NCI-H748 (cell line): ENCODE measurements around the gene EPHB2.
"Not testable (repeated sequence)": the region's sequence is repeated elsewhere in the genome, so short reads cannot be mapped to it uniquely, and the experiment has no call there.

Experiments
- DNase-seq: peaks from one replicate; lab custom pipeline; 2025; ENCODE audit not compliant: unreplicated experiment; lab: John Stamatoyannopoulos, UW

The EPHB2 gene

DNA sequence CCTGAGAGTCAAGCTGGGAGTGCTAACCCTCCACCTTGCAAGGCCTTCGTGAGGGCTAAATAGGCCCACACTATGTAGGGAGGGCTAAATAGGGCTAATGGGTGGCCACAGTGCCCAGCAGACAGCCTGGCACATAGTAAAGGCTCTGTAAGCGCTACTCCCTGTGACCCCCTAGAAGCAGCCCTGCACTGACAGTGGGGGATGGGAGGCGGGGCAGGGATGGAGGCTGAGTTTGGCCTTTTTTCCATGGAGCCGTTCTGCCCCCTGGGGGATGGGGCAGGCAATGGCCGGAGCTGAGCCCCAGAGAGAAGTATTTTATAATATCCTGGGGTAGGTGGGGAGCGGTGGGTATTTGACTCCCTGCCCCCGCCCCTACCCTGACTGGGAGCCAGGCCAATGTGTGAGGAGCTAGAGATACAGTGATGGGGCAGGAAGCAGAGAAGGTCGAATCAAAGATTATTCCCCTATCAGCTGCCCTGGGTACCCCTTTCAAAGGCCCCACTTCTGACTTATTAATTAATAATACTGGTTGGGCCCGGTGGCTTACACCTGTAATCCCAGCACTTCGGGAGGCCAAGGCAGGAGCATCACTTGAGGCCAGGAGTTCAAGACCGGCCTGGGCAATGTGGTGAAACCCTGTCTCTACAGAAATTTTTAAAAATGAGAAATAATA, 219.7 kb downstream of the EPHB2 start:
- DNase-seq: peak; percentile 15

DNA sequence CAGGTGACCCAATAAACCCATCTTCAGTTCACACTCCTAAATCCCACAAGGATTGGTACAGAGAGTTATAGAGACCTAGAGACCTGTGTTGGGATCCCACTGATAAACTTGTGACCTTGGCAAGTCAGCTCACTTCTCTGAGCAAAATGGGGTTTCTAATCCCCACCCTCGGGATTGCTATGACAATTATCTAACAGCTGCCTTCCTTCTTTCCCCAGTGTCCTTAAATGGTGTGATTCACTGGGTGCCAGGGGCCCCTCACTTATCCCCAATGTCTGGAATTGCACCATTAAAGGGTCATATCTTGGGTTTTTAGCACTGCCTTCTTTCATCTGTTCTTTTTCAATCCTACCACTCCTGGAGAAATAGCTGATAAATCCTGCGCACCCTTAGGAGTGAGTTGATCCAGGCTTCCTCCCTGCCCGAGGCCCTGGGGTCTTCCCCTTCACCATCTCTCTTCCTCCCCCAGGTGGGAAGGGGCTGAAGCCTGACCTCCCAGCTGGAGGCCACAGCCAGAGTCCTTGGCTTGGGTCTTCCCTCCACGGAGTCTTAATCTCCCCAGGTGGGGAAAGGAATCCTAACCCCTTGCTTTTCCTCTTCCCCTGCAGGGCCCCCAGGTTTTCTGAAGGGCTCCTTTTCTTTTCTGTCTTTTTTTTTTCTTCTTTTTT, 222.3 kb downstream of the EPHB2 start:
- no peak for DNase-seq

DNA sequence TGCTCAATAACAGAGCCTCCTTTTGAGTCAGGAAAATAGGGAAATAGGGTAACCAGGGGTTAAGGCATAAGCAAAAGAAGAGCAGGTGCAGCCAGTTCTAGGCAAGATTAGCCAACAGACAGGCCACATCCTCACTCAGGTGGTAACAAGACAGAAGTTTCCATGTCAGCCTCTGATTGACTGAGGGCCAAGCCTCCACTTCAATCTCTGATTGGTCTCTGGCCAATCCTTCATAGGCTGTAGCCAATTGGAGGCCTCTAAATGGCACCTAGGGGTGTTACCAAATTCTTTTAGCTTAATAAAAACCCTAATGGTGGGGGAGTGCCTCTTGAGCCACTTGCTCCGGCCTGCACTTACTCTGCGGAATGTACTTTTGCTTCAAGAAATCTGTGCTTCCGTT, 224.8 kb downstream of the EPHB2 start:
- no peak for DNase-seq

DNA sequence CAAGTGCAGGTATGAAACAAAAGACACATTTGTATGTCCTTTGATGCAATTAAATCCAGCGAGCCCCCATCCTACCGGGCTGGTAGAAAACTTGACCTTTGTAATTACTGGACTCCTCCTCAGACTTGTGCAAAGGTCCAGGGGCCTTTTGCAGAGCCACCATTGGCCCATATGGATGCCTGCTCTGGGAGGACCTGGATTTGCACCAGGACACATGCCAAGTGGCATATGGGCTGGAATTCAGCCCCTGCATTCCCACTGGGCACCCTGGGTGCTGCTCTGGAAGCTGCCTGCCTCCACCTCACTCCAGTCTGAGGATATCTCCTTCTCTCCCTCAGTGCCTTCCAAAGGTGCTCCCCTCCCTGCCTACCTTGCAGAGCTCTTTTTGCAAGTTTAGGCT, 226.0 kb downstream of the EPHB2 start:
- no peak for DNase-seq

DNA sequence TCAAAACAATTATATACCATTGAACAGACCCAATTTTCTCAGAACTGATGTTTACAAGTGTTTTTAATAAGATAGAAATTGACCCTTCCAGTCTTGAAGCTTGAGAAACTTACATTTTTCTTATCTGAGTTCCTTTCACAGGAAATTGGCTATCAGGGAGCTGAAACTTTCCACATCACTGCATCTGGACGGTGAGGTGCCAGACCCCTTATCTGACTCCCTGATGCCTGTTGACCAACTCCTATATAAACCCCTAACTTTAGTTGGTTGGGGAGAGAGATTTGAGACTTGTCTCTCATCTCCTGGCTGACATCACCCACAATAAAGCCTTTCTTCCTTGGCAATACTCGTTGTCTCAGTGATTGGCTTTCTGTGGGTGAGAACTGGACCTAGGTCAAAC, 230.6 kb downstream of the EPHB2 start:
- no peak for DNase-seq

DNA sequence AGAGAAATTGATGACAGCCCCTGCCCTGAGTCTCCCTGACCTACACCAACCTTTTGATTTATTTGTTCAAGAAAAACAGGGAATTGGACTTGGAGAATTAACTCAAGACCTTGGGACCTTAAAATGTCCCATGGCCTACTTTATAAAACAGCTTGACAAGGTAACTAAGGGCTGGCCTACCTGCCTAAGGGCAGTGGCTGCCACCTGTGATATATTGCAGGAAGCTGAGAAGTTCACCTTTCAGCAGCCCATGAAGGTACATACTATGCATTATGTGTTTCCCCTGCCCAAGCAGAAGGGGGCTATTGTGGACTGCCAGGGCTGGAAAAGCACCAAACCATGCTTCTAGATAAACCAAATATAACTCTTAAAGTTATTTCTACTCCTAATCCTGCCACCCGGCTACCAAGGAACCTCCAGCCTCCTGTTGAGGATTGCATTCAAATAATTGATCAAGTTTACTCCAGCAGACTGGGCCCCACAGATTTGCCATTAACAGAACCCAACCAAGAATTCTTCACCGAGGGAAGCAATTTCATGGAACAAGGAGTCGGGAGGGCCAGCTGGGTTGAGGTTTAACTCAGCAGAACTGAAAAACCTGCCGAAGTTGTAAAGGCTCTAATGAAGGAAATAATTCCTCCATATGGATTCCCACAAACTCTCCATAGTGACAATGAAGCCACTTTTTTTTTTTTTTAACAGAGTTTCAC, 233.9 kb downstream of the EPHB2 start:
- no peak for DNase-seq

DNA sequence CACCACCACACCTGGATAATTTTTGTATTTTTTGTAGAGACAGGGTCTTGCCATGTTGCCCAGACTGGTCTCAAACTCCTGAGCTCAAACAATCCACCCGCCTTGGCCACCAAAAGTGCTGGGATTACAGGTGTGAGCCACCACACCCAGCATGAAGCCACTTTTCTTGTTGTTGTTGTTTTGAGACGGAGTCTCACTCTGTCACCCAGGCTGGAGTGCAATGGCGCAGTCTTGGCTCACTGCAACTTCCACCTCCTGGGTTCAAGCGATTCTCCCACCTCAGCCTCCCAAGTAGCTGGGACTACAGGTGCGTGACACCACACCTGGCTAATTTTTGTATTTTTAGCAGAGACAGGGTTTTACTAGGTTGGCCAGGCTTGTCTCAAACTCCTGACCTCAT, 234.5 kb downstream of the EPHB2 start:
- not testable (repeated sequence) for DNase-seq

DNA sequence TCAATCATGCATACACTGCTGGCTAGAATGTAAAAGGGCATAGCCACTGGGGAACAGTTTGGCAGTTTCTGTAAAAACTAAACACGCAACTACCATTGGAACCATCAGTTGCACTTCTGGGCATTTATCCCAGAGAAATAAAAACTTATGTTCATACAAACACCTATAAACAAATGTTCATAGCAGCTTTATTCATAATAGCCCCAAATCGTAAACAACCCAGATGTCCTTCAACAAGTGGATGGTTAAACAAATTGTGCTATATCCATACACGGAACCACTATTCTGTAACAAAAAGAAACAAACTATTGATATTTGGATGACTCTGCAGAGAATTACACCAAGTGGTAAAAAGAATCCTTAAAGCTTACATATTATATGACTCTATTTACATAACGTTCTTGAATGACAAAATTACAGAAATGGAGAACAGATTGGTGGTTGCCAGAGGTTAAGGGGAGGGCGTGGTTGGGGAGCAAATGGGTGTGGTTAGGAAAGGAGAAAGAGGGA, 239.2 kb downstream of the EPHB2 start:
- DNase-seq: no peak

DNA sequence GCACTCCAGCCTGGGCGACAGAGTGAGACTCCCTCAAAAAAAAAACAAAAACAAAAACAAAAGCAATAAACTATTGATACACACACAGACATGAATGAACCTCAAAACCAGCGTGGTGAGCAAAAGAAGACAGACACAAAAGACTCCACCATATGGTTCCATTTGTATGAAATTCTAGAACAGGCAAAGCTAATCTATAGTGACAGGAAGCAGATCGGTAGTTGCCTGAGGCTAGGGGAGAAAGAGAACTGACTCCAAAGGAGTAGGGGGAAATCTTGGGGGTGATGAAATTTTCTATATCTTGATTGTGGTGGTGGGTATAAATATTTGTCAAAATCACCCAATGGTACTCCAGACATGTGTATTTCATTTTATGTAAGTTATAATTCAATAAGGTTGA, 241.2 kb downstream of the EPHB2 start:
- no peak for DNase-seq

DNA sequence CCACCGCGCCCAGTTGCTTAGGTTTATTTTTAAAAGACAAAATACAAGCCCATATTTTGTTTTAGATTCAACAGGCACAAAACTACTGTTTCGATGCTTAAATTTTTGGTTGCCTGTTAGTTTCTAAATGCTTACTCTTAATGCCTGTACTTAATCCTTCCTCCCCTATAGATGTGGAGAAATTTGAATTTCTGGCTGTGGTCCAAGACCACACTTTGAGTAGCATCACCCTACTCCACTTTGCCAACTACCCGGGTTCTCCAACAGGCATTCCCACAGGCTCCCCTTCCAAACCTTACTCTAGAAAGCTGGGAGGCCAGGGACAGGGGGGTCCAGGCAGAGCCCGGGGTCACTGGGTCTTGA, 242.0 kb downstream of the EPHB2 start:
- no peak for DNase-seq

DNA sequence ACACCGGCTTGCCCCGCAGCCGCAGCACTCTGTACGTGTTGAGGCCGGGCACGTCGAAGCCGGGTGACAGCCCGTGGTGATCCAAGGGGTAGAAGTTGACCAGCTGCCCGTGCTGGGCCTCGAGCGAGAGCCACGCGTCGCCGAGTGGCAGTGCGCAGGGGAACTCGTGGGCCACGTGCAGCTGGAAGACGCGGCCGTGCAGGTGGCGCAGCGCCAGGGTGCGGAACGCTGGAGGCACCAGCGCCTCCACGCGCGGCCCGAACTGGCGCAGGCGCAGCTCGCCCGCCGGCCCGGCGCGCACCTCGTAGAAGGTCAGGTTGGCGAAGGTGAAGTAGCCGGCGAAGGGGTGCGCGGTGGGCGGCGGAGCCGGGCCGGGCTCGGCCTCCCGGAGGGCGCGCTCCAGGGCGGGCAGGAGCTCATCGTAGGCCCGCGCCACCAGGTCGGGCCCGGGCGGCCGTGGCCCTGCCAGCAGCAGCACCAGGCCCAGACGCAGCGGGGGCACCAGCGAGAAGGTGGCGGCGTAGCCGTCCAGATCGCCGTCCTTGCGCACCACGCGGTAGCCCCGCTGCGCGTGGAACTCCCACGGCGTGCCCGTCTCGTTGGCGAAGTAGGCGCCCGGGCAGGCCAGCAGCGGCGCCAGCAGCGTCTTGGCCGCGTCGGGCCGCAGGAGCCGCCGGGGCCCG, 242.6 kb downstream of the EPHB2 start:
- no peak for DNase-seq

DNA sequence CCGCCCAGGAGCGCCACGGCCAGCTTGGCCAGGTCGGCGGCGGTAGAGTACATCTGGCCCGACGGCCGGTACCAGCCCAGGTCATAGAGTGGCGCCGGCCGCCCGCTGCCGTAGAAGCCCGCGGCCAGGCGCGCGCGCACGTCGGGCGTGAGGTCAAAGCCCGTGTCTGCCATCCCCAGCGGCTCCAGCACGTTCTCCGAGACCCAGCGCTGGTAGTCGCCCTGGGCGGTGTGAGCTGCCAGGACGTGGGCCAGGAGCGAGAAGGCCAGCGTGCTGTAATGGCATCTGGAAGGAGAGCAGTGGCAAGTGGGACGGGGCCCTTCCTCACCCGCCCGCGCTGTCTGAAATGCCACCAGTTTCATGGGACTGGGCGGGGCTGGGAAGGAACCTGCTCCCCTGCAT, 243.1 kb downstream of the EPHB2 start:
- DNase-seq: no peak

DNA sequence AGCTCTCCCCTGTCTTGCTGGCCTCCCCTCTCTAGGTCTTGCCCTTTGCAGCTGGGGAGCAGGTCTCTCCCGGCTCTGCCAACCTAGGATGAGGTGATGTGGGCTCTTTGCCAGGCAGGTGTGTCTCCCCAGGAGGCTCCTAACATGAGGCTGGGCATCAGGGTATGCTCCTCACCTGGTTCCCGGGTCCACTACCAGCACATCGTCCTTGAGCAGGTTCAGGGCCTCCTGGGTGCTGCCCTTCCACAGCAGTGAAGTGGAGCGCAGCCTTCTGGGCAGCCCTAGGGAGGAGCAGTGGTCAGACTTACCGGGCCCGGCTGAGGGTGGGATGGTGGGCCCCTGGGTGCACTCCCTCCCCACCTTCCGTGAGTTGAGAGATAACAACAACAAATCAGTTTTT, 244.5 kb downstream of the EPHB2 start:
- DNase-seq: no peak

DNA sequence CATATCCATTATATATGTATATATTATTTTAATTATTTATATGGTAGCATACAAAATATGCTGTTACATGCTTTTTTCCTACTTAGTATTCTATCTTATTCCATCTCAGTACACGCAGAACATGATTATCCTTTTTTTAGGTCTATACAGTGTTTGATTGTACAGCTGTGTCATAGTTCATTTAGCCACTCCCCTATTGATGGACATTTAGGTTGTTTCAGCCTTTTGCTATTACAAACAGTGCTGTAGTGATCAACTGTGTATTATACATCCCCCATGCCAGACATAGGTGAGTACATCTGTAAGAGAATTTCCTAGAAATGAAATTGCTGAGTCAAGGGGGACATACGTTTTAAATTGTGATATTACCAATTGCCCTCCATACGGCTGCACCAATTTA, 246.4 kb downstream of the EPHB2 start:
- no peak for DNase-seq

DNA sequence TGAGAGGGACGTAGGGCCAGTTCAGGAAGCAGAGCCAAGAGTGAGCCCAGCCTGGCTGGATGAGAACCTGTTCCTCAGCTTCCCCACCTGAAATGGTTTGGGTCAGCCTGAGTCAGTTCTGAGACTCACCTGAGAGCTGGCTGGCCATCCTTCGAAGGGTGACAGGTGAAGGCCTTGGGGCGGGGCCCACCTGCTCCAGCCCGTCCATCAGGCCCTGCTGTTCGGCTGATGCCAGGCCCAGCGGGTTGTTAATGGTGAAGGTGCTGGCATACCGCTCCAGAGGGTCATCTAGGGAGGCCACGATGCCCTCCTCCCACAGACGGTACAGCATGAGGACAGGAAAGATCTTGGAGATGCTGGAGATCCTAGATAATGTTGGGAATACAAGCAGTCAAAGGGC, 247.9 kb downstream of the EPHB2 start:
- no peak for DNase-seq

DNA sequence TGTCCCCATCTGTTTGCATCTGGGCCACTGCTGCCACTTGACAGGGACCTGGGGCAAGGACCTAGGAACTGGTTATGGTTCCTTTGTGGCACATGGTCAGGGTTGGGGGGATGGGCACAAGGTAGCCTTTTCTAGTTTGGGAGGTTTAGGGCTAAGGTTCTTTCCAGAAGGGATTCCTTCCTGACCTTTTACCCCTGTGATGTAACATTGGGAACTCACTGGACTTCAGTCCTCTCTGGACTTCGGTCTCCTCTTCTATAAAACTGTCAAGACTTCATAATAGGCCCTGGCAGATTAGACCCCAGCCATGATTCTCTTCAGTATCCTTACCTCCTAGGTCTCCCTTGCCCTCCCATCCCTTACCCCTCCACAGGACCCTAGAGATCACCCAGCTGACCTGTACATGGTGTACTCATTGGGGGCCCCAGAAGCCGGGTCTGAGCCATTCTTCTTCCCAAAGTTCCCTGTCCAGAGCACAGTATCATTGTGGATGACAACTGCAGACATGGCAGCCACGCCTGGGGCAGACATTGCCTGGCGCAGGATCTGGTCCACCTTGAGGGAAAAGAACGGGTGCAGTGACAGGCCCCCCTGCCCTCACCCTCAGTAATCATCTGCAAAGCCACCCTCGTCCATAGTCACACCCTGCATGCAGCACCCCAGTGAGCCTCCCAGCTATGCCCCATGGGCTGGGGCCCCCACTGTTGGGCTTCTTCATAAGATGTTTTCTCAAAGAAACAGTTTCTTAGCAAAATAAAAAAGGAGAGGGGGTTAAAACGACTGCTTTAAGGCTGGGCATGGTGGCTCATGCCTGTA, 249.1 kb downstream of the EPHB2 start:
- DNase-seq: no peak

DNA sequence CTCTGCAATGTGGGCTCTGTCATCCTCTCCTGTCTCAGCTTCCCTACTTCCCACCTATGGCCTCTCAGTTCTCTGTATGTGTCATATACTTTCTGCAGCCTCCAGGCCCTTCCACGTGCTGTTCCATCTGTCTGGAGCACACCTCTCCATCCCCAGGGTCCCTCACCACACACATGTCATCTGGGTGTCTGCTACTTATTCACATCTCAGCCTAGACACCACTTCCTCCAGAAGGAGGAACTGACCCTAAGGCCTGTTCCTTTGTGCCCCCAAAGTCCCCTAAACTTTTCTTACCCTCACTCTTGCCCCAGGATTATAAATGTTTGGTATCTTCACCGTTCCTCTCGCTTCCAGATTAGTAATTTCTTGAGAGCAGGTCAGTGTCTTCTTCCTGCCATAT, 251.9 kb downstream of the EPHB2 start:
- DNase-seq: no peak

DNA sequence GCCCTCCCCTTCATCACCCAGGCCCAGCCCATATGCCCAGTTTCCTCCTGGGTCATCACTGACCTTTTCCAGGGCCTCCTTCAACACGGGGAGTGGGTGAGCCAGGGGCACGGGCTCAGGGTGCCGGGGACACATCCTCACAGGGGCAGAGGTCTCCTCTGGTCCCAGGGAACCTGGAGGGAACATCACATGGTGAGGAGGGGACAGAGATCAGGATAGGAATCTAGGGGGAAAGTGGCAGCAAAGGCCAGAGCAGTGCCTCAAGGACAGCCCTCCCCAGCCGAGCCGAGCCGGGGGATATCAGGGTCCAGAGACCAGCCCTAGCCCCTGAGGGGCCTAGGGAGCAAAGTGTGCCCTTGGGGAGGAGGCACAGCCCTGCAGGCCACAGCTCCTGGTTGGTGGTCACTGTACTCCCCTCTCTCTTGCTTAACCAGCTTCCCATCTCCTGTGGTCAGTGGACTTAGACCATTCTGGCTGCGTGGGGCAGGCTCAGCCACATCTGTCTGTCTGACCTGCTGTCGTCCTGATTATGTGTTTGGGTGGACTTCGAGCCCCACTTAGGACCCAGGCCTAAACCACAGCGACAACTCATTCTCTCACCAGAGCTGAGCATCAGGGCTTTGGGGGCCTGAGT, 252.5 kb downstream of the EPHB2 start:
- no peak for DNase-seq

DNA sequence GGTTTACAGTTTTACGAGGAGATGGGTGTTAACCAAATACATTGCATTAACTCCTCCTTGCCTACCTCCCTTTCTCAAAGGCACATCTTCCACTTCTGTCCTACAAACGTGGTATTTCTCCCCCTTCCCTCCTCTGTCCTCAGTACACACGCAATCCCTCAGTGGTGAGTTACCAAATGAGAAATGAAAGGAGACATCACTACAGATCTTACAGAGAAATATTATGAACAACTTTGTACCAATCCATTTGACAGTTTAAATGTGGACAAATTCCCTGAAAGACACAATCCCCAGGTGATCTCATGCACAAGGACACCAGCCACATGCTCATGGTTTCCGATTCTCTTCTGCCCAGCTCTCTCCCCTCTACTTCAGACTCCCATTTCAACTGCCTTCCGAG, 255.7 kb downstream of the EPHB2 start:
- DNase-seq: no peak

DNA sequence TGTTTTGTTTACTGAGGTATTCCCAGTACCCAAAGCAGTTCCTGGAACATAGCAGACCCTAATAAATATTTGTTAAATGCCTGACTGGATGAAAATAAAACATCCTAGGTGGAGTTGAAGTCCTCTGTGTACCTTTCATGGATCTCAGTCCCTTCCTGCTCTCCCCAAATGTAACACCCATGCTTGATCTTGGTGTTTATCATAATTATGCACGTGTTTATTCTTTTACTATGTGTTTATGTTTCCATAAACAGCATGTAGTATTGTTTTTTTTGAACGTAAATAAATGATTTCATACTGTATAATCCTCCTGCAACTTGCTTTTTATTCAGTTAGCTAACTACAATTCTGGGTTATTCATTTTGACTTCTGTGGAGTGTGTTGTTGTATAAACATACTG, 257.2 kb downstream of the EPHB2 start:
- no peak for DNase-seq
